ENCODE results near the gene MYH9.

Gene MYH9

GRCh38 chr22:36366291-36366708 lies 21.5 kb downstream of the MYH9 start:
- peak; percentile 16 for DNase-seq

DNA sequence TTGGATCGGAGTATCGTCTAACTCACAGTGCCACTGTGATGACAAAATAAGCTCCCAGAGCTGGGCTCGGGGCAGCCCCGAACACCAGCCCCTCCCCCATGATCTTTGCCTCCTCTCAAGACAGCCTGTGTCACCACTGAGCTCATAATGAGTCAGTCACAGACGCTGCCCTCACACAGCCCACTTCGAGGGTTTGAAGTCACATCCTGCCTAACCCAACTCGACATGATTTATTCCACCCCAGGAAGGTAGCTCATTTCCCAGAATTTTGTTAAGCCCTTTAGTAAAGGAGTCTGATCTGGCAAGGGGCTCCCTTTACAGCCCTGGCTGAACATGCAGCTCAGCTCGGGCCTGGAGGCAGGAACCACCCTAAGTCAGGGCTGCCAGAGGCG lies 22.8 kb downstream of the MYH9 start:
- DNase-seq, result no peak

GRCh38 chr22:36364255-36365019 lies 23.3 kb downstream of the MYH9 start:
- no peak for DNase-seq

DNA sequence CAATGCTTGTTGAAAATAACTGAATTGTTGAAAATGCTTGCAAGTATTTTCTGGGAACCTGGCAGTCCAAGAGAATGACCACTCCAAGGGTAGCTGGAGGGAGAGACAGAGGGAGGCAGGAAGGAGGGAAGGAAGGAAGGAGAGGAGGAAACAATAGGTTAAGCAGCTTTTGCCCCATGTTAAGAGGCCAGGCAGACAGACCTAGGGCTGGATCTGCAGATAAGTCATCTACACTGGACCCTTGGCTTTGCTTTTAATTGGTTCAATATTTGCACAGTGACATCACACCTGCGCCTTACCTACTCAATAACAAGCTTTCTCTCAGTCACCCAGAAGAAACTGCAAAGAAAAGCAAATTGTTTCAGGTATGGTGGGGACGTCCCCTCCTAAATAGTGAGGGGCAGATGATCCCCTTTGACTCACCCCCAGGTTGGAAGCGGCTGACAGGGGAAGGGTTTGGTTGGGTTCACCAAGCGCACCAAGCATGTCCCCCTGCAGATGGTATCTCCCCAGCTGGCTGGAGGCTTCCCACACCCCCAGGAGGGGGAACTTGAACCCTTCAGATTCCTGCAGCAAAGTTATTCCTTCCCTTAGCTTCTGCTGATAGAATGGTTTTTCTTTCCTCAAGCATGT lies 24.3 kb downstream of the MYH9 start:
- DNase-seq, result no peak

DNA sequence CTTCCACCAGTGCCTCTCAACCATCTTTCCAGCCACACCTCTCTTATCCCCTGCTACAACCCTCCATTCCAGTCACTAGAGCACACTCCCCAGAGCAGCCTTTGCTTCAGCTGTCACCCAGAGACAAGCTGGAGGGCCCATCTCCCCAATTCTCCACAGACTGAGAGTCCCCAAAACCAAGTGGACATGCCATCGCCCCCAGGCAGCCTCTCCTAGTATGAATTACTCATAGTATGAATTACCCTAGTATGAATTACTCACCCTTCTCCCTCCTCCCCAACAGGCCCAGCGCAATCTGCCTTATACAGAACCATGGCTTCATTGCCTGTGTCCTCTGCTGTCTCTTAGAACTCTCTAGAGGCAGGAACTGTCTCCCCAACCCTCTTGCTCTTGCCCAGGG lies 24.8 kb downstream of the MYH9 start:
- DNase-seq, result no peak

DNA sequence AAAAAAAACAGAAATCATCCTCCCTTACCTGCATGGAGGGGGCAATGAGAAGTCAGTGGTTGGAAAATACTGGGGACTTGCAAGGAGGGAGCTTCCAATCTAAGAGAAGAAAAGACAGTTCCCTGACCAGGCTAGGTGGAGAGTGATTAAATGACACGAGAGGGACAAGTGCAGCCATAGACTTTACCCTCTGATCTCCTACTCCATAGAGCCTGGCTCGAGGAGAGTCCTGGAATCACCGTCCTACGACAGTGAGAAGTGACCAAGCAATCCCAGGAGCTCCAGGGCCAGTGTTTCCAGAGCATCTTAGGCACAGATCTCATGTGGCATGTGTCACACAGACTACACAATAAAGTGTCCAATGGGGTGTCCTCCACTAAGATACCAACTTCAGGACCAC lies 25.7 kb downstream of the MYH9 start:
- no peak for DNase-seq

- no peak for DNase-seq
Measured at GRCh38 chr22:36360871-36361383, 26.8 kb downstream of the MYH9 start.

GRCh38 chr22:36360011-36360410 lies 27.8 kb downstream of the MYH9 start:
- no peak for DNase-seq

DNA sequence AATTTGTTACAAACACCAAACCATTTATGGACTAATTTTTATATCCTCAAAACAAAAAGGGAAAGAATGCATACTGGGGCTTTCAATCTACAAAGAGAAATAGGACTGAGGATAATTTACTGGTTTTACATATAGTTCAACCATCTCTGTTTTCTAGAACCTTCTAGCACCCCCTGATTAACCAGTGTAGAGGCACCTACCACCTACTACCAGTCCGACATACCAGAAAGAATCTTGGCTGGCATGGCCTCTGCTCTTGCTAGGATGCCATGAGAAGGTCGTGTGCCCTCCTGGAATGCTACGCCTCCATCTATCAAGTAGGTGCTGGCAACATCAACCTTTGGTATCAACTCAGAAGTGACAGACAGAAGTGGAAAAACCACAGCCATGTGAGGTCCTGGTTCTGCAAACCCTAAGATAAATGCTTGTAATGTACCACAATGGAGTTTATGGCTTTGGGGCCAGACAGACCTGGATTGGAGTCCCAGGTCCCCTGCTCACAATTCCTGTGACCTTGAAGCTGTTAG lies 28.2 kb downstream of the MYH9 start:
- no peak for DNase-seq

- DNase-seq, result no peak
Measured at GRCh38 chr22:36358533-36359469, 29.0 kb downstream of the MYH9 start.

- no peak for DNase-seq
Measured at GRCh38 chr22:36356708-36357624, 30.8 kb downstream of the MYH9 start.

DNA sequence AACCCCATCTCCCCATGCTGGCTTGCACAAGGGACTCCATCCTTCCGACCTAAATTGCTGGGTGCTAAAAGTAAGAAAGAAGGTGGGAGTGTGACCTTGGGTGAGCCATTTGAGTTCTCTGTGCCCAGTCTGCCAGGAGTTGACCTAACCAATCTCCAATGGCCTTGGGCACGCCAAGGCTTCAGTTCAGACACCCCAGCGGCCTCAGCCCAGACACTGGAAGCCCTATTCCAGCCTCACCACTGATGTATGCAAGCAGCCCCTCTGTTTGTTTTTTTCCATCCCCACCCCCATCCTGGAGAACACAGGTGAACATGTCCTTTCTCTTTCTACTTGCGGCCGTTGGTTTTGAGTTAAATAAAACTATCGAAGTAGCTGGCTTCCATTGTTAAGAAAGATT lies 31.9 kb downstream of the MYH9 start:
- no peak for DNase-seq

GRCh38 chr22:36355362-36355761 lies 32.4 kb downstream of the MYH9 start:
- DNase-seq, result no peak

DNA sequence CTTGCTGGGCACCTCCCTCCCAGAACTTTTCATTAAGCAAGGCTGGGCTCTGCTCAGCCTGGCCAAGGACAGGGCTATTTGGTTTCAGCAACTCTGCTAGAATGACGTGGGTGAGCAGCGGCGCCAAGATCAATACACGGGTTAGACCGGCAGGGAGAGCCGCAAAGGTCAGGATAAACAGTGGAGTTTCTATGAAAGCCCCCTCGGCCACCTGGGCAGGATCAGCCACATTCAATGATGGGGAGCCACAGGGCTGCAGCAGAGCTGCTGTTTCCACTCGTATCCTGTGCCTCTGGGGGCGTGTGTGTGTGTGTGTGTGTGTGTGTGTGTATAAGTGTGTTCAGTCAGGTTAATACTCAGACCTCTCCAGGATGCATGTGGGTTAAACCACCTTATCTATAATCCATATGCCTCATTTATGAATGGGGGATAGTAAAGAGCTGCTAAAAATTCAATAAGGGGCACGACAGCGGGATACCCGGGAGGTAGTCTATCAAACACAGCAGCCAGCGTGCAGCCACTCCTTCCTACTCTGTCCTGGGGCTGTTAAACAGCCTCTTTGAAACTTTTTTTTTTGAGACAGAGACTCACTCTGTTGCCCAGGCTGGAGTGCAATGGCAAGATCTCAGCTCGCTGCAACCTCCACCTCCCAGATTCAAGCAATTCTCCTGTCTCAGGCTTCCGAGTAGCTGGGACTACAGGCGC lies 34.8 kb downstream of the MYH9 start:
- DNase-seq, result no peak

DNA sequence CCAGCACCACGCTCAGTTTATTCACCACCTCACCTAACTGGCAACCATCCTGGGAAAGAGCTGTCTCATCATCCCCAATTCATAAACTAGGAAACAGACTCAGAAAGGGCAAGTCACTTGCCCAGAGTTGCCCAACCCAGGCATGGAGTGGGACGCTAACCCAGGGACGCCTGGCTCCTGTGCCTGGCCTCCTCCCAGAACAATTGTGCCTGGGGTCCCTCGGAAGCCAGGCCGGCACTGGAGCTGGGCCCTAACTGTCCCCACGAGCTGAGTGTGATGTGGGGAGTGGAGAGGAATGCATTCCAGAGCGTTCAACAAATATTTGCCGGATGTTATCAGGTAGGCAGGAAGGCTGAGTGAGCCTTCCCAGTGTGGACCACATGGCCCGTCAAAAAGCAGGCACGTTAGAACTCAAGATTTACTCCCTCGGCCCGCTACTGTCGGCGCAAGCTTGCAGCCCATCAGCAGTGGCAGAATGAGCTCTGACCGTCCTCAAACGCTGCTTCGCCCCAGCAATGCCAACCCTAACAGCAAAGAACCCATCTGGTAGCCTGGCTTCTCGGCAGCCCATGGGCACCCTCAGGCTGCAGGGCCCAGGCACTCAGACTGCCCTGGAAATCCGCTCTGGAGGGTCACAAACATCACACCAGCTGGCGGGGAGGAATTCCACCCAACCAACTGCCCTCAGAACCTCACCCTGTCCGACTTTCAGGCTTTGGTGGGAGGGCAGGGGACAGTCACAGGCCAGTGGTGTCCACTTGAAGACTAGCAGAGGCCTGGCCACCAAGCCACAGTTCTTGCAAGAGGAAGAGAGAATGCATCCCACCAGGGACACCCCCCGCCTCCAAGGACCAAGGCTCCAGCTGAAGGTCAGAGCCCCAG lies 35.6 kb downstream of the MYH9 start:
- DNase-seq, result no peak

DNA sequence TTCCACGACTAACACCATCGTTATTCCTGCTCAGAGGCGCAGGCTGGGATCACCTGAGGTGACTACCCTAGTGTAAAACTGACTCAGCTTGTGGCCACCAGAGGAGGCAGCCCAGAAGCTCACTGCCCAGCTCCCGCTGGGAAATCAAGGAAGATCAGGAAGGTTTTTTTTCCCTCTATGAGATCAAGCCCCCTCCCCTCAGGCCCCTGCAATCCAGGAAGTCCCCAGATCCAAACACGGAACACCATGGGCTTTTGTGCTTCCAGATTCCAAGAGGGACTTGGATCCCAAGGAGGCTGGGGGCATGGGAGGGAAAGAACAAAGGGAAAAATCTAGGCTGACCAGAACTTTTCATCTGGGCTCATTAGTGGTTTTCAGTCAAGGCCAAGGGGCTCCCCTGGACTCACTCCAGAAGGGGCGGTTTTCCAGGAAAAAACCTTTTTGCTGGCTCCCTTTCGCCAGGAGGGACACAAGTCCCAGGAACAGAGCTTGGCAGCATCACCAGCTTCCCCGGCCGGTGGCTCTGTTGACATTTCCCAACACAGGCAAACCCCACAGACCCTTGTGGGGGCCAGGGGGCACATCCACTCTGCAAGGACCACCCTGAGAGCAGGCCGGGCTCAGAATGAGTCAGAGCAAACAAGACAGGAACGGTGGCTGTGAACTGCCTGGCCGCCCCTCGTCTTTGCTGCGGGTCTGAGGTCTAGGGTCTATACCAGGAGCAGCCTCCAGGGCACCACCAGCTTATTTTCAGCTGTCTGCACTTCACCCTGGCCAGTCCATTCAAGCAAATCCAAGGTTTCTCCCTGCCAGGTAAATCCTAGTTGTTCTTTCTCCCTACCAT lies 36.8 kb downstream of the MYH9 start:
- DNase-seq, result no peak

DNA sequence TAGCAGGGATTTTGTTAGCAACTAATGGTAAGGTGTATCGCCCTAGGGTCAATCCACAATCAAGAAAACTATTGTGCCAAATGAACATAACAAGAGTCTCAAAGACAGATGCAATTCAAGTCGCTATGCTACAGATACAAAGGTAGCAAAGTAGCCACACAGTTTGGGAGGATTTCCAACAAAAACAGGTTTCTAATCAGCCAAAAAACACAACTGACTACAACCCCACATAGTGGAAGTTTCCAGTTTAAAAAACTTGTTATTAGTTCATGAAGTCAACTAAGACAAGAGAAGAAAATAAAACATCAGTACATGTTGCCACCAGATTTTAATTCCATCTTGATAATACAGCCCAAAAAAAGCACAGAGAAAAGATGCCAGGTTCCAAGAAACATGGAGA lies 38.0 kb downstream of the MYH9 start:
- DNase-seq, result no peak

DNA sequence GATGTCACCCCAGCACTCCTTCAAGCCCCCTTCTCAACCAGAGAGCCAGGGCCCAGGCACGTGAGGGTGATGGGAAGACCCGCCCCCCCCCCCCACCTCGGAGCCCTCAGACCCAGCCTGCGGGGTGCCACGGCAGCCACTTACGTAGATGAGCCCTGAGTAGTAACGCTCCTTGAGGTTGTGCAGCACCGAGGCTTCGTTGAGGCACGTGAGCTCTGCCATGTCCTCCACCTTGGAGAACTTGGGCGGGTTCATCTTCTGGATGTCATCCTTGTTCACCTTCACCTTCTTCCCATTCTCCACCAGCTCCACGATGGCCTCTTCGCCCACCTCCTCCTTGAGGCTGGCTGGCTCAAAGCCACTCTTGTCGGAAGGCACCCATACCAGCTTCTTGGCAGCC lies 39.0 kb downstream of the MYH9 start:
- no peak for DNase-seq

GRCh38 chr22:36347094-36347493 lies 40.7 kb downstream of the MYH9 start:
- no peak for DNase-seq
